Keratinocyte (primary cell): Measurements from ENCODE around the gene IRX1. TPM values are rescaled to one million over a fixed set of nuclear protein-coding genes. Genes with fewer than 3 reads are reported as not detected.

Experiments
- DNase-seq: peaks from one replicate; pipeline ENCODE4 v3.0.0-alpha.2; 2011; ENCODE audit warnings: low read depth, missing footprints, low spot score
- FAIRE-seq: peaks from 2 replicates; lab custom pipeline; 2011; peaks lifted over from hg19 to GRCh38; lab: Jason Lieb, UNC
- H2AFZ ChIP-seq: 2 replicates; pipeline ENCODE4 v1.6.0; 2012; ENCODE audit warnings: low read length, control low read depth, inconsistent platforms; ENCODE audit not compliant: control insufficient read depth
- H3K27ac ChIP-seq: 2 replicates; pipeline ENCODE4 v1.5.1; 2011; ENCODE audit warnings: low read length; ENCODE audit not compliant: control insufficient read depth, insufficient read depth
- H3K27me3 ChIP-seq: 3 replicates; pipeline ENCODE4 v1.6.0; 2011; ENCODE audit warnings: low read length; ENCODE audit not compliant: control insufficient read depth, insufficient read depth; ENCODE audit errors: extremely low read depth
- H3K36me3 ChIP-seq, 2 experiments: 2 replicates in 1 of 2; 3 replicates in 1 of 2; pipeline ENCODE4 v1.5.1; 2011; ENCODE audit warnings: low read length in 2 of 2, mild to moderate bottlenecking in 1 of 2; ENCODE audit not compliant: control insufficient read depth in 2 of 2, insufficient read depth in 2 of 2; ENCODE audit errors: extremely low read depth in 1 of 2
- H3K4me1 ChIP-seq: 3 replicates; pipeline ENCODE4 v1.5.1; 2011; ENCODE audit warnings: low read length; ENCODE audit not compliant: control insufficient read depth, insufficient read depth; ENCODE audit errors: extremely low read depth
- H3K4me2 ChIP-seq: 3 replicates; pipeline ENCODE4 v1.6.0; 2011; ENCODE audit warnings: low read depth, low read length; ENCODE audit not compliant: control insufficient read depth, insufficient read depth; ENCODE audit errors: extremely low read depth
- H3K4me3 ChIP-seq, 3 experiments: fragments of 200-600 bp in 1 of 3; sonication (generic) in 1 of 3; 2 replicates in 2 of 3; 3 replicates in 1 of 3; pipeline ENCODE4 v1.5.1; 2011 to 2016; ENCODE audit warnings: low read length in 3 of 3, mild to moderate bottlenecking in 3 of 3, control low read depth in 2 of 3, inconsistent platforms in 1 of 3, low read depth in 1 of 3, mixed read lengths in 1 of 3, mixed run types in 1 of 3, moderate library complexity in 1 of 3; ENCODE audit not compliant: control insufficient read depth in 2 of 3, insufficient read depth in 2 of 3; ENCODE audit errors: extremely low read depth in 1 of 3
- H3K79me2 ChIP-seq: 2 replicates; pipeline ENCODE4 v1.6.0; 2012; ENCODE audit warnings: low read length; ENCODE audit not compliant: control insufficient read depth, insufficient read depth
- H3K9ac ChIP-seq: 3 replicates; pipeline ENCODE4 v1.6.0; 2011; ENCODE audit warnings: low read length; ENCODE audit not compliant: control insufficient read depth, insufficient read depth; ENCODE audit errors: extremely low read depth
- H3K9me1 ChIP-seq: 3 replicates; pipeline ENCODE4 v1.6.0; 2011; ENCODE audit warnings: low read length; ENCODE audit not compliant: control insufficient read depth, insufficient read depth; ENCODE audit errors: extremely low read depth
- H3K9me3 ChIP-seq: 2 replicates; pipeline ENCODE4 v1.5.1; 2012; ENCODE audit warnings: low read depth, low read length; ENCODE audit not compliant: control insufficient read depth
- H4K20me1 ChIP-seq: 3 replicates; pipeline ENCODE4 v1.6.0; 2011; ENCODE audit warnings: low read length; ENCODE audit not compliant: control insufficient read depth, insufficient read depth; ENCODE audit errors: extremely low read depth
- EZH2 ChIP-seq: IDR thresholded peaks from one replicate; pipeline ENCODE4 v1.6.1; 2012; ENCODE audit warnings: inconsistent platforms, mild to moderate bottlenecking, low read length, moderate library complexity
- dilution Hi-C: fragments of 300-500 bp; cut with MboI; formaldehyde crosslinking; loops from one replicate; pipeline ENCODE4 v1.7.0; 2020; ENCODE audit warnings: low sequenced_read_pairs; ENCODE audit not compliant: extremely low pct_ligation_motif_present
- polyA plus RNA-seq, 5 experiments: library from polyadenylated mRNA; depleted of rRNA in 3 of 5; stranded (reverse) in 3 of 5; stranded (forward) in 1 of 5; unstranded in 1 of 5; fragments of >200 nt; gene quantifications; 1 replicate in 1 of 5; 2 replicates in 3 of 5; 3 replicates in 1 of 5; pipeline versions ENCODE4 v1.2.1 to v1.2.3, GENCODE V29; 2011 to 2012; ENCODE audit warnings: missing spikeins in 2 of 5, low read depth in 1 of 5, low replicate concordance in 1 of 5
- TF ChIP-seq, protein P1 (sequence below), 3 experiments: IDR thresholded peaks in 1 of 3; conservative IDR thresholded peaks in 1 of 3; optimal IDR thresholded peaks in 1 of 3; 2 replicates in 2 of 3; 3 replicates in 1 of 3; pipeline versions ENCODE3 to v1.5.1; 2011; ENCODE audit warnings: low read length in 3 of 3, mild to moderate bottlenecking in 3 of 3, moderate library complexity in 2 of 3, control low read depth in 1 of 3, inconsistent platforms in 1 of 3; ENCODE audit not compliant: insufficient read depth in 2 of 3; ENCODE audit errors: extremely low read depth in 1 of 3

The IRX1 gene
- polyA plus RNA-seq, 1 donor (not counting 4 experiments of a cell fraction or from before 2014, with no cell fraction given) = 1.00 TPM

DNA sequence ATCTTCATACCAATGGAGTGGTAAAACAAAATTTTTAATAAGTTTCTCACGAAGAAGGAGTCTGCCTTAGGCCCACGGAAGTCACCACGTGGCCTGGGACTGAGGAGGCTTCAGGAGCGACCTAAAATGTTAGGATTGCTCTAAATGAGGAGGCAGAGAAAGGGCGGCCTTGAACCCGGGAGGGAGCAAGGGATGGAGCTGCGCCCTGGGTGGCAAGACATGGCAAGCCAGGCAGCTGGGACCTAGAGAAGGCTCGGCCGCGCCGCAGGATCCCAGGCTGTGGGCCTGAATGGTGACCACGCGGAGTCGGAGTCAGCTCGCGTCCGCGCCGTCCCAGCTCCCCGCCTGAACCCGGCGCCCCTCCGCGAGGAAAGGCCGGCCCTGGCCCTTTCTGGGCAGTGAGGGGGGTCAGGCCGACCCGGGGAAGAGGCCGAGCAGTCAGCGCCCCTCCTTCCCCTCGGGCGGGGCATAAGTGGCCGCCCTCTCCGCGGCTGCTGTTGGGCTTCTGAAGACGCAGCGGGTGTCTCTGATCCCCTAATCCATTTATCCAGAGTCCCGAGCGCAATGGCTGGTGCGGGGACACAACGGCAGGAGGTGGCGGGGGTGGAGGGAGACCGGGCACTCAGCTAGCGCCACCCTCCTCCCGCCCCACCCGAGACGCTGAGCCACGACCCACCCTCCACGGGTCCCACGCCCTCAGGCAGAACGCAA lies 10.6 kb downstream of the IRX1 start:
- no peak for TF ChIP-seq EZH2
- TF ChIP-seq, protein P1, sequence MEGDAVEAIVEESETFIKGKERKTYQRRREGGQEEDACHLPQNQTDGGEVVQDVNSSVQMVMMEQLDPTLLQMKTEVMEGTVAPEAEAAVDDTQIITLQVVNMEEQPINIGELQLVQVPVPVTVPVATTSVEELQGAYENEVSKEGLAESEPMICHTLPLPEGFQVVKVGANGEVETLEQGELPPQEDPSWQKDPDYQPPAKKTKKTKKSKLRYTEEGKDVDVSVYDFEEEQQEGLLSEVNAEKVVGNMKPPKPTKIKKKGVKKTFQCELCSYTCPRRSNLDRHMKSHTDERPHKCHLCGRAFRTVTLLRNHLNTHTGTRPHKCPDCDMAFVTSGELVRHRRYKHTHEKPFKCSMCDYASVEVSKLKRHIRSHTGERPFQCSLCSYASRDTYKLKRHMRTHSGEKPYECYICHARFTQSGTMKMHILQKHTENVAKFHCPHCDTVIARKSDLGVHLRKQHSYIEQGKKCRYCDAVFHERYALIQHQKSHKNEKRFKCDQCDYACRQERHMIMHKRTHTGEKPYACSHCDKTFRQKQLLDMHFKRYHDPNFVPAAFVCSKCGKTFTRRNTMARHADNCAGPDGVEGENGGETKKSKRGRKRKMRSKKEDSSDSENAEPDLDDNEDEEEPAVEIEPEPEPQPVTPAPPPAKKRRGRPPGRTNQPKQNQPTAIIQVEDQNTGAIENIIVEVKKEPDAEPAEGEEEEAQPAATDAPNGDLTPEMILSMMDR (optimal IDR thresholded peaks at IDR 0.05 in 1 of 3, IDR thresholded peaks at IDR 0.05 in 1 of 3, conservative IDR thresholded peaks at IDR 0.05 in 1 of 3; ENCODE audit: extremely low read depth in 1 of 3, insufficient read depth in 2 of 3, low read length in 3 of 3) = no peak
- H3K4me1 ChIP-seq = no peaks in the 10 kb centered on the region
- H3K79me2 ChIP-seq = no peaks in the 10 kb centered on the region
- H3K9me3 ChIP-seq = no peaks in the 10 kb centered on the region
- no peak overlapping the region for H3K4me2 ChIP-seq
- no peaks in the 10 kb centered on the region for H3K27me3 ChIP-seq
- H3K36me3 ChIP-seq = peaks cover 0 to 3% of the 10 kb centered on the region in 2 experiments
- no peak overlapping the region for H3K27ac ChIP-seq
- H3K9ac ChIP-seq = no peak overlapping the region
- H3K4me3 ChIP-seq = no peak overlapping the region
- H2AFZ ChIP-seq = no peak overlapping the region
- dilution Hi-C loops = no loop called here
- H4K20me1 ChIP-seq = no peaks in the 10 kb centered on the region
- DNase-seq = no peak
- no peaks in the 10 kb centered on the region for H3K9me1 ChIP-seq
- FAIRE-seq = no peak

DNA sequence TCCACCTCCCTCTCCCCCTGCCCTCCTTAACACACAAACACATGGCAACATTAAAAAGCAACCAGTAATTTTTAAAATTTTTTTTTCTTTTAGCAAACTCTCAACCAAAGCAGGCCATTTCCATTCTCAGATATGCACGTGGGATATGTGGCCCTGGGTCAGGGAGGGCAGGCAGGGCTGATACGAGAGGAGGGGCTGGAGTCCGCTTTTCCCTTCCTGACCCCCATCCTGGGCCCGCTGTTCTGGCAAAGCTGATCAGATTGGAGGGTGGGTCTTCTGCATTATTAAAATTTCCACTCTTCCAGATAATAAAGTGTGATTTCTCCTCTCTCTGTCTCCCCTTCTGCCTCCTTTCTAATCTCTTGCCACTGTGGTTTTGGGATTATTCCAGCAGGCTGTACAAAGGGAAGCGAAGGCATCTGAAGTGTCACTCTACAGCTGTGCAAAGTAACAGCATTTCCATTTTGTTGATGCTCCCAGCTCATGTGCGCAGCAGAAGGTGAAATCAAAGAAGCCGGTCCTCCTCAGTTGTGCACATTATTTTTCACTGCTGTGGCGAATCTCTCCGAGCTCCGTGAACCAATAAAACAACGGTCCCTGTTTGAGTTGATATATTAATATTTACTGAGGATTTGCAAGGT lies 12.0 kb downstream of the IRX1 start:
- H3K9ac ChIP-seq = no peak overlapping the region
- no peaks in the 10 kb centered on the region for H3K27me3 ChIP-seq
- no peak overlapping the region for H3K27ac ChIP-seq
- dilution Hi-C loops = no loop called here
- no peak overlapping the region for H3K4me3 ChIP-seq
- peaks cover 0 to 1% of the 10 kb centered on the region in 2 experiments for H3K36me3 ChIP-seq
- no peak overlapping the region for H3K4me2 ChIP-seq
- DNase-seq (no peak), FAIRE-seq (no peak)
- no peaks in the 10 kb centered on the region for H4K20me1 ChIP-seq
- no peak overlapping the region for H2AFZ ChIP-seq
- H3K79me2 ChIP-seq = no peaks in the 10 kb centered on the region
- TF ChIP-seq, protein P1 (optimal IDR thresholded peaks at IDR 0.05 in 1 of 3, IDR thresholded peaks at IDR 0.05 in 1 of 3, conservative IDR thresholded peaks at IDR 0.05 in 1 of 3; ENCODE audit: extremely low read depth in 1 of 3, insufficient read depth in 2 of 3, low read length in 3 of 3) = no peak
- no peak for TF ChIP-seq EZH2
- no peaks in the 10 kb centered on the region for H3K9me1 ChIP-seq
- H3K9me3 ChIP-seq = no peaks in the 10 kb centered on the region
- peaks cover 4% of the 10 kb centered on the region for H3K4me1 ChIP-seq
